GOT3 (cell line): ENCODE results near the gene PSMB7.
"Not testable (repeated sequence)": the region's sequence is repeated elsewhere in the genome, so short reads cannot be mapped to it uniquely, and the experiment has no call there.

Experiments used
- DNase-seq: peaks from one replicate; lab custom pipeline; 2025; ENCODE audit warnings: mixed read lengths; lab: John Stamatoyannopoulos, UW

The PSMB7 gene

DNA sequence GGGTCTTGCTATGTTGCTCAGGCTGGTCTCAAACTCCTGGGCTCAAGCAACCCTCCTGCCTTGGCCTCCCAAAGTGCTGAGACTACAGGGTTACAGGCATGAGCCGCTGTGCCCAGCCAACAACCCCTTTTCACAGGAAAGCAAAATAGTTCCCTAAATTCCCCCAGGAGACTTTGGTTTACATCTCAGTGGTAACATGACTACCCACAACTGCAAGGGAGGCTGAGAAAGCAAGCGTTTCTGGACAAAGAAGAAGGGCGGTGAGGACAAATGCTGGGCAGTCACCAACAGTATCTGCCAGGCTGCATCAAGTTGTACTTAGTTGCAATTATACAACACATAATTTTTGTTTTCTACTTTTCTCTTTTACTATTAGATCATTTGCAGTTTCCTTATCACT is 27.6 kb upstream of the PSMB7 start:
- DNase-seq, result no peak

DNA sequence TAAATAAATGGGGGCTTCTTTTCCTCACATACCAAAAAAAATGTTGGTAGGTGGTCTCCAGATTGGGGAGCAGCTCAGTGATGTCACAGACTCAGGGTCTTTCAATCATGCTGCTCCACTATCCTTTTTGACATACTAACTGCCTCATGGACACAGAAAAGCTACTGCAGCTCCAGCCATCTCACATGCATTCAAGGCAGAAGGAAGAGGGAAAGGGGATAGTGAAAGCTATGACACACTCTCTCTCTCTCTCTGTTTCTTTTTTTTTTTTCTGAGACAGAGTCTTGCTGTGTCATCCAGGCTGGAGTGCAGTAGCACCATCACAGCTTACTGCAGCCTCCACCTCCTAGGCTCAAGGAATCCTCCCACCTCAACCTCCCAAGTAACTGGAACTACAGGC is 27.1 kb upstream of the PSMB7 start:
- no peak for DNase-seq

DNA sequence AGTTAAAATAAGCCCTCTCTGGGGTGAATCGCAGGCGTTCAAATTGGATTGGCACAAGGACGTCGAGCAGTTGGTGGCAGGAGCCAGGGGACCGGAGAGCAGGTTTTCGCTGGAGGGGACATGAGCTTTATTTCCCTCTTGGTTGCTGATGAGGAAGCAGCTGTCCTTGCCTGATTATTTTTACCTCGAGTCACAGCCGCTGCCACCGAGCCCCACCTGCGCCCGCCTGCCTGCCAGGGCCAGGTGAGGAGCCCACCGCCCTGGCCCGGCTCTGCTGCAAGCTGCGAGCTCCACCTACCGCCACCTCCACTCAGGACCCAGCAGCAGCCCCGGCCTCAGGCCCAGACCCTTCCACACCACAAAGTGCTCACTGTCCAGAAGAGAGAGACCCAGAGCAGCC is 26.0 kb upstream of the PSMB7 start:
- DNase-seq, result no peak

DNA sequence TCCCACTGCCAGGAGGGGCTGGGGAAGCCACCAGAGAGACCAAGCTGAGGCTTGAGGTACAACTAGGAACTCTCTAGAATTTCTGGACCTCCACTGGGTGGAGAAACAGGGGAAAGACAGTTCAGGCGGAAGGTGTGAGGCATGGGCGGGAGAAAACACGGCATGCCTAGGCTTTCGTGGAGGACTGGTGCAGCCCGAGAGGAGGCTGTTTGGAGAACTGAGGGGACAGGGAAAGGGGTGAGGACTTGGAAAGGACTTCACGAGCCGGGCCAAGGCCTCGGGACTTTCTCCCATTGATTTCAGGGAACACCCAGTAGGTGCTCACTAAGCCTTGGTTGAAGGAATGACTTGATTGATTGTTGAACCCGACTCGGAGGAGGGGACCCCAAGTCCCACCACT is 25.5 kb upstream of the PSMB7 start:
- no peak for DNase-seq

DNA sequence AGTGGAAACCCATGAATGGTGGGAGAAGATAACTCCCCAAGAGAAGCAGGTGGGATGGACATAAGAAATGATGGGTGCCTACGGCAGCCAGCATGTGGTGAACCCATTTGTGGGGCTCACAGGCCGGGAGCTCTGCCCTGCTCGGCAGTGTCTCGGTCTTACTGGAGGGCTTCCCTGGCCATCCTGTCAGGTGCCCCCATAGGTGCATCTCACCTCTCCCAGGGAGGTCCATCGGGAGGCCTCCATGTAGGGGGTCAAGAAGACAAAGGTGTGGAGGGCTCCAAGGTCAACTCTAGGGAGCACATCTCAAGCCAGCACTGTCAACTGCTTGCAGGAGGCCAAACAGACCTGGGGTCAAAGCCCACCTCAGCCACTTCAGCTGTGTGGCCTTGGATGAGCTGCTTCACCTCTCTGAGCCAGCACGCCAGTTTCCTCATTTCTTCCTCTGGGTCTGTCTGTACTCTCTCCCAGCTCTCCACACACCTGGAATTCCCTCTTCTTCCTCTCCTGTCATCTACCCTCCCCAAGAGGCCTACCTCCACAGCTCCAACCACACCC is 24.5 kb upstream of the PSMB7 start:
- DNase-seq, result no peak

DNA sequence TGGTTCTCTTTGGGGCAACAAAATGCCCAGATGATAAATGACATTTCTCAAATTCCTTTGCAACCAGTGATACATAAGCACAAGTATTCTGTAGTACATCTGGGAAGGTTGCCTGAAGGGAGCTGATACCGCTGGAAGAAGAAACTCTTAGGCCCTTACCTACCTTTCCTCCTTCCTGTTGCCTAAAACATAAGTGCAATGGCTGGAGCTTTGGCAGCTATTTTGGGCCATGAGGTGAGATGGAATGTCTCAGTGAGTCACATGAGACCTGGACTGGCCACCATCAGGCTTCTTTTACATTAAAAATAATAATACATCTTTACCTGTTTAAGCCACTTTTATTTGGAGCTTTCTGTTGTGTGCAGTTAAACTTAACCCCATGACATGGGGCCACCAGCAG is 23.8 kb upstream of the PSMB7 start:
- no peak for DNase-seq

DNA sequence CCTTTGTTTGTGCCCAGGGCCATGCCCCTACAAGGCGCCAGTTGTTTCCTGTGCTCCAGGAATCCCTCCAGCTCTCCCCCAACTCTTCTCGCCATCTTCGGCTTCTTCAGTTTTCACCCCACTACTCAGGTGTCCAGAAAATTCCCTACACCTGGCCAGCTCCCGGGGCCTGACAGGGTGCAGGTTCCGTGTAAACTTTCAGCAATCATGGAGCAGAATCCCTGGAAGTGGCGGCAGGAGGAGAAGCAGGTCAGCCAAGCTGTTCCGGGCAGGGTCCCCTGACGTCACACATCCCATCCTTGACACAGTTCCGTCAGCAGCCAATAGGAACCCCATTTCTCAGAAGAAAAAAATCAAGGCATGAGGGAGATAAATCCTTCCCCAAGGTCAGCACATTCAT is 22.8 kb upstream of the PSMB7 start:
- no peak for DNase-seq

DNA sequence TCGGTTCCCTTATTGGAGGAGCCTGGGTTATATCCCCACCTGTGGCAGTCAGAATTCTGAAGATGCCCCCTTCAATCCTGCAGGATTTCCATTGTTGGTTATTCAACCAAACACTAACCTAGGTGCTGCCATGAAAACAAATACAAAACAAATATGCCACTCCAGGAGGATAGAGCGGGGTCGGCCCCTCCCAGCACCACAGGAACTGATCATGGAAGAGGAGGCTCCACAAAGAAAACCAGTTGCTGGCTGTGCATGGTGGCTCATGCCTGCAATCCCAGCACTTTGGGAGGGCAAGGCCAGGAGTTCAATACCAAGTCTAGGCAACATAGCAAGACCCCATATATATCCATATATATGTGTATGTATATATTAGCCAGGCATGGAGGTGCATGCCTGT is 21.8 kb upstream of the PSMB7 start:
- no peak for DNase-seq

DNA sequence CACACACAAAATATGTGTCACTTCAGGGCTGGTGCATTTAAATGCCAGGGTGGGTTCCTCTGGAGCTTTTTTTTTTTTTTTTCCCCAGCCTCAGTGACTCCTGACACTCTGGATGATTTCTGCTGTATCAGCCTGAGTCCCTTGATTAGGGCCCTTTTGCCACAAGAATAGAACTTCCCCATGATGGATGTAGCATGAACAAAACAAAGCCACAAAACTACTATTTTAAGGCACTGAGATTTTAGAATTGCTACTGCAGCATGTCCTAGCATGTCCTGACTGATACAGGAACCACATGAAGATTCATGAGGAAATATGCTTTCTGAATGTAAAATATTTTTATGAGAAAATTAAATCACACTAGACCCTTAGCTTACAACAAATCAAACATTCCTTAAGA is 21.1 kb upstream of the PSMB7 start:
- no peak for DNase-seq

DNA sequence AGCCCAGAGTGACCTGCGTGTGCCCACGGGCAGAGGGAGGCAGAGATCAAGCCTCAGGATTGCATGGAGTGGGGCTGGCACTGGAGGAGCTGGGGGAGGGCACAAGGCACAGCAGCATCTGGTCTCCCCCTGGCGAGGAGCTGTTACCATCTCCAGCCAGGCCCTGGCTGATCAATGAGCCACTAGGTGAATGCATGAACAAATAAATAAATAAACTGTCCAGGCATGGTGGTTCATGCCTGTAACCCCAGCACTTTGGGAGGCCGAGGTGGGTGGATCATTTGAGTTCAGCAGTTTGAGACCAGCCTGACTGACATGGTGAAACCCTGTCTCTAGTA is 14.3 kb upstream of the PSMB7 start:
- DNase-seq, result no peak

DNA sequence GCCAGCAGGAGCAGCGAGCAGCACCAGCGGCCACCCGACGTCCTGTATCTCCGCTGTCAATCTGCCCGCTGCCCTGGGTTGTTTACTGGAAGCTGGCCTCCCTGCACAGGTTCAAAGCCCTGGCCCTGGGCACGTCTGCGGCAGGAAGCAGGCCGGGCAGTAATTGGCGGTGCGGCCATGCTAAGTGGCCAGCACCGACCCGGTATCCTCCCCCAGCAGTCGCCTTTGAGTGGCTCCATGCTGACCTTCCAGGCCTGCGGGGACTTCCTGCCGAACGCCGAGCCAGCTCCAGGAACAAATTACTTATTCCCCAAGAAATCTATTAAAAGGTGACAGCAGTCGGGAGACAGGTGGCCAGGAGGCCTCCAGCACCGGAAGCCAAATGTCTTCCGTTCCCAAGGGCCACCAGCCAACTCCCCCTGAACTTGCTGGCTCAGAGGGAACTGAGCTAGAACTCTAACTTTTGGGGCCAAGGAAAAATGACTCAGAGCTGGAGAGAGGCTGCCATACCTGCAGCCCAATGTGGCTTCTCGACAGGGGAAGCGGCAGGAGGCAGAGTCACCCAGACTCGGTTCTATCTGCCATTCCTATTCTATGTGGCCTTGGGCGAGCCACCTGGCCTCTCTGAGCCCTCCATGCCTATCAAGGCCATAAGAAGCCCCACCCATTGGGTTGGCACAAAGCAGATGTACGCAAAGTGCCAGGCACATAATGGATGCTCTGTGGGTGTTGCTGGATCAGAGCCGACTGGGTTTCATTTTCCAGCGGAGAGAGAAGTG is 13.7 kb upstream of the PSMB7 start:
- DNase-seq, result no peak

DNA sequence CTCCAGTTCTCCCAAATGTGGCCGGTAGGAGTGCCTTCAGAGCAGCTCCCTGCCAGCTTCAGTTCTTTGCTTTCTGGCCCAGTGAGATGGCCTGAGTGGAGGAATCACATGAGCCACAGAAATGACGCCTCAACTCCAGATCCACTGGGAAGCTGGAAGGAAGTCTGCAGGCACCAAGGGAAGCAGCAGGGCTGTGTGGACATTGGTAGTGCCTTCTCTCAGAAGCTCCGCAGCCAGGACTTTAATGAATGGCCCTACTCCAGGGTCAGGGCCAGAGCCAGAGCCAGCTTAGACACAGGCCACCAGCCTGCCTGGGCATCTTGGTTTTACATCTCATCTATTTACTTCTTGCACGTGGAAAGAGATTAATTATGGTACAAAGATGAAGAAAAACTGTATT is 12.0 kb upstream of the PSMB7 start:
- no peak for DNase-seq

DNA sequence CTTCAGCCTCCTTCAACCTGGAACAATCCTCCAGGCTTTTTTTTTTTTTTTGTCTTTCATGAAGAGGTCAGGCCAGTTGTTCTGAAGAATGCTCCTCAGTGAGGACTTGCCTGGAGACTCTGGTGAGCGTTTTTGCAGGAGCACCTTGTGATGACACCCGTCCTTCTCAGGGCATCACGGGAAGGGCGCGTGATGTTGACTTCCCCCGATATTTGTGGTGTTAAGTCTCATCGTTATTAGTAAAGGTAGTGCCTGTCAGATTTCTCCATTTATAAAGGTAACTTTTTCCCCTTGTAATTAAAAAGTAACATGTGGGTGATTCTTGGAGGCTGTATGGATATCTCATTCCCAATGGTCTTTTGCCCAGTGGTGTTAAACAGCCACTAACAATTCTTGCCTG is 11.1 kb upstream of the PSMB7 start:
- no peak for DNase-seq

DNA sequence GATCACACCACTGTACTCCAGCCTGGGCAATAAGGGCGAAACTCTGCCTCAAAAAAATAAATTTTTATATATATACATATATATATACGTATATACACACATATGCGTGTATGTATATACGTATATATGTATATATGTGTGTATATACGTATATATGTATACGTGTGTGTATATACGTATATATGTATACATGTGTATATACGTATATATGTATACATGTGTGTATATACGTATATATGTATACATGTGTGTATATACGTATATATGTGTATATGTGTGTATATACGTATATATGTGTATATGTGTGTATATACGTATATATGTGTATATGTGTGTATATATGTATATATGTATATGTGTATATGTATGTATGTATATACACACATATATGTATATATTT is 10.5 kb upstream of the PSMB7 start:
- not testable (repeated sequence) for DNase-seq

DNA sequence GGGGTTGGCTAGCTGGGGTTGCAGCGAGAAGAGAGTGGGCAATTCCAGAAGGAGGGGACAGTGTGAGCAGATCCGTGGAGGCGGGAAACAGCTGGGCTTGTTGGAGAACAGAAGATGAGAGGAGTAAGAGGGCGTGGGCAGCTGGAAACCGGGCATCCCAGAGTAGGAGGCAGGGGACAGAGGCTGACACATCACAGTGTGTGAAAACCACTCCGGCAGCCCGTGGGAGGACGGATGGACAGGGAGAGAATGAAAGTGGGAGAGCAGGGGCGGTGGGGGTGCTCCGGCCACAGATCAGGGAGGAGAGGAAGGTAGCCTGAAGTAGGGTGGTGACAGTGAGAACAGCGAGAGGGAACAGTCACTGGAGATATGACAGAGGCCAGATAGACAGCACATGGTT is 8.3 kb upstream of the PSMB7 start:
- DNase-seq, result no peak

DNA sequence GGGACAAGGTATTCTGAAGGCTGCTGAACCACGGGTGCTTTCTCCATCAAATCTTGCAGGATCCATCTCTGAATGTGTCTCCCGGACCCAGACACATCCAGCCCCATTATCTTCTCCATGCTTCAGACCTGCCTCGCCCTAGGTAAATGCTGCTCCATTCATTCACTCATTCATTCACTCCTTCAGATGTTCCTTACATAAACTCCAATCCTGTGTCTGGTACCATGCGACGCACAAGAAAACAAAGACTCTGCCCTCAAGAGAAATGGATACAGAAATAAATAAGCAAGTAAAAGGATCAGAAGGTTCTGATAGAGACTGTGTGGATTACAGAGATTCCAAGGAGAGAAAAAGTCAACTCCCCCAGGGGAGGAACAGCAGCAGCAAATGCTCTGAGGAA is 7.9 kb upstream of the PSMB7 start:
- DNase-seq, result no peak

DNA sequence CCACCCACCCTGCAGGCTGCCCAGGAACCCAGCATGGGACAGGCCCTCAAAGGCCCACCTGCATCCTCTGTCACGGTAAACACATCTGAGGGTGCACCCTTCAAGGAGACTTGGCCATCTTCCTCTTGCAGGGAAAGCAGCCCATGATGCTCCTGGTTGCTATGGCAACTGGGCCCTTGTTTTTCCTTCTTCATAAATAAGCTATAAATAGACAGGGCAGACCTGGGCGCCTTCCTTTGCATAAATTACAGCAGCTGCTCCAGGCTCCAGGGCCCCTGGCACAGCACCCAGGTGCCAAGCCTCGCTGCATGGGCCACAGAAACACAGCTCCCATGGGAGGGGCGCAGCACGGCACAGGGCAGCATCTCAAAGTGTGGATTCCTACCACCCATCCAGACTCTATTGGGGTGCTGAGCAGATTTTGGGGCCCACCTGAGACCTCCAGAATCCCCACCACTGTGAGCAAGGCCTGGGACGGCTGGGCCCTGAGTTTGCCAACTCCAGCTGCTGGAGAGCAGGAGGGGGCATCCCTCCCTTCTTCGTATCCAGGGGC is 5.8 kb upstream of the PSMB7 start:
- no peak for DNase-seq

DNA sequence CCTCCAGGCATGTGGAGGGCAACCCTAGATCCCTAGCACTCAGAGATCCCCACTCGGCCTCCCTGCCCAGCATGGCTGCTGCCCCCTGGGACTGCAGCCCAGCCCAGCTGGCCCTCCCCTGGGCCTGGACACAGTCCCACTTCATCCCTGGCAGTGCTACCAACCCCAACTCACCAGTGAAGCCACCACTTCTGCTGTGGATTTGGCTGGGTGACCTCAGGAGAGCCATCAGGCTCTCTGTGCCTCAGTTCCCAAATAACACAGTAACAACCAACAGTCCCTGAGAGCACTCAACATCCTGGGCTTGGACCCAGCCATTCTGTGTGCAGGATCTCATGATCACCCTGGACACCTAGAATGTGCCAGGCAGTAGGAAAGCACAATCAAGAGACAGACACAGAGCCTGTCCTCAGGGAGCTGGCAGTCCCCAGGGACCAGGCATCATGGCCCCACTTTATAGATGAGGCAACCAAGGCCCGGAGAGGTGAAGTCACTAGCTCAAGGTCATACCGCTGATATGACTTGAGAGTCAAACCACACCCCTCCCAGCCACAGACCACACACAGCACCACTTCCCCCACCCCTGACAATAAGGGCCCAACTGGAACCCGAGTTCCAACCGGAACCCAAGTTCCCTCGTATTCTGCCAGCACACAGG is 4.7 kb upstream of the PSMB7 start:
- DNase-seq, result no peak

DNA sequence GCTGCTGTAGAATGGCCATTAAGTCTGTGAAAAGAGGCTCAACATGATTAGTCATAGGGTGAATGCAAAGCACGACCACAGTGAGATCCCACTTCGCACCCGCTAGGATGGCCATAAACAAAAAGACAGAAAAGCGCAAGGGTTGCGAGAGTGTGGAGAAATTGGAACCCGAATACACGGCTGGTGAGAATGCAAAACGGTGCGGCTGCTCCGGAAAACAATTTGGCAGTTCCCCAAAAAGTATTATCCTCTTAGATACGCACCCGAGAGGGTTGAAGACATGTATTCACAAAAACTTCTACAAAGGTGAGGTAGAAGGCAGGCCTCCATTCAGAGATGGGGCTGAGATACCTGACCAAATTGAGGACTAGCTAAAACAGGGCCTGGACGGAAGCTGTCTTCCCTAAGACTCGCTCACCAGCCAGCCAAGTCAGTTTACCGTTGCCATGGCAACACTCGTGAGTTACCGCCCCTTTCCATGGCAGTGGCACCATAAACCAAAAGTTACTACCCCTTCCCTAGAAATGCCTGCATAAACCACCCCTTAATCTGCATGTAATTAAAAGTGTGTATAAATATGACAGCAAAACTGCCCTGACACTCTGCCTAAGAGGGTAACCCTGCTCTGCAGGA is 726 bp upstream of the PSMB7 start:
- DNase-seq, result no peak

DNA sequence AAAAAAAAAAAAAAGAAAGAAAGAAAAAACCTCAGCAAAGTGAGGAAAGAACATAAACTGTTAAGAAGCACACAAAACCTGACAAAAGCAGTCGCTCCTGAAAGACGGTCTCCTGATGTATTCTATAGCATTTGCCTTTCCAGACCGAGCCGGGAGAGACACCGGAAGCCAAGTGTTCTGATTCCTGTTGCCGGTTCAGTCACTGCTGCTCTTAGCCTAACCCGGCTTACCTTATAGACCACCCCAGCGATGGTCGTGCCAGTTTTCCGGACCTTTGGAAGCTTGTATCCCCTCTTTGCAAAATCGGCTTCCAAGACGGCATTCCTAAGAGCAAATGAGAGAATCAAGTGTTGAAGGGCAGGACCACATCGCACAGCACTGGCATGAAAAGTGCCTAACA is 630 bp downstream of the PSMB7 start:
- DNase-seq, result no peak

DNA sequence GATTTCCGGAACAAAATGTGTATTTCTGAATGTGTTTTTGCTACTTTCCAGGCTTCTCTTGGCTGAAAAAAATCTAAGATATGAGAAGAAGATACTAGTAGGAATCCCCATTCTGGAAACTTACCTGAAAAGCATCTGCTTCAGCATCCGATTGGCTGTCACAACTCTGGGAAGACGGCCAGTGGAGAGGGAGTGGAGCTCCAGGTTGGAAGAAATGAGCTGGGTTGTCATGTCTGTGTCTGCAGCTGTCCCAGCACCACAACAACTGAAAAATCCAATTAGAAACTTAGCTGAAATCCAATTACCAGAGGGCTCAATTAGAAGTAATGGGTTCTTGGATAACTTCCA is 3.0 kb downstream of the PSMB7 start:
- no peak for DNase-seq

DNA sequence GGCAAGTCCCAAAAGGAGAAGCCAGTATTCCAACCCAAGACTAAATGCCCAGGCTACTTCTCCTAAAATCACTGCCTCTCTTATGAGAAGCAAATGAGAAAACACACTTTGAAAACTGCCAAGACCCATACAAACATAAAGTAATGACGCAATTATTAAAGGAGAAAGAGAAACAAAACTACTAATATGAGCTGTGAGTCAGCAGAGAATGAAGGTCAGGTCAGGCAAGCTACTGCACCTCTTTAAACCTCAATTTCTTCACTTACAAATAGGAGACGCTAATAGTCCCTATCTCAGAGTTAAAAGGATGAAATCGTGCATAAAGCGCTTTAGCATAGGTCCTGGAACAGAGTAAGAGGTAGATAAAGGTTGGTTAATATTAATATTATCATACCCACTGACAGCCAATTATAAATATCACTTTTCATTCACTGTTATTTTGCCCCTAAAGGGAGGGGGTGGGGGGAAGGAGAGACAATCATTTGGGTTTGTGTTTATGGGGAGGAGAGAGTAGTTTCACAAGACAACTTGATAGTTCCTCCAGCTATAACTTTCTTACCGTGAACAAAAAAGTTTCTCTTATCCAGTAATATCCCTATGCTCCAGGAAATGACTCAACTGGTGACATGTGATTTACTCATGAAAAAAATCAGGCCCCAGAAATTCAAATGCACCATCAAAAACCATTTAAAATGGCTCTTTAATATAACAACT is 3.6 kb downstream of the PSMB7 start:
- DNase-seq, result no peak
